HEK293T (cell line): Measurements from ENCODE around the gene FUT8.

Source experiments
- ARNT ChIP-seq: fragments of 450-650 bp; IDR thresholded peaks from 2 replicates; pipeline ENCODE4 v1.6.1; 2017; ENCODE audit warnings: mild to moderate bottlenecking
- ELF4 ChIP-seq: fragments of 450-650 bp; IDR thresholded peaks from 2 replicates; pipeline ENCODE4 v1.6.1; 2017; ENCODE audit warnings: antibody characterized with exemption
- FOXA1 ChIP-seq: fragments of 450-650 bp; IDR thresholded peaks from 2 replicates; pipeline ENCODE4 v1.6.1; 2016; ENCODE audit warnings: mild to moderate bottlenecking
- FOXK2 ChIP-seq: fragments of 450-650 bp; IDR thresholded peaks from 2 replicates; pipeline ENCODE4 v1.6.1; 2016; ENCODE audit warnings: mild to moderate bottlenecking
- FOXM1 ChIP-seq: fragments of 450-650 bp; IDR thresholded peaks from 2 replicates; pipeline ENCODE4 v1.6.1; 2017; ENCODE audit warnings: mild to moderate bottlenecking, borderline replicate concordance
- L3MBTL2 ChIP-seq: fragments of 450-650 bp; conservative IDR thresholded peaks from 2 replicates; pipeline ENCODE4 v1.6.1; 2016; ENCODE audit warnings: mild to moderate bottlenecking
- LEF1 ChIP-seq: fragments of 450-650 bp; IDR thresholded peaks from 2 replicates; pipeline ENCODE4 v1.6.1; 2017; ENCODE audit warnings: mild to moderate bottlenecking, borderline replicate concordance
- SP1 ChIP-seq: fragments of 450-650 bp; IDR thresholded peaks from 2 replicates; pipeline ENCODE4 v1.6.1; 2017
- TARDBP ChIP-seq: fragments of 450-650 bp; IDR thresholded peaks from 2 replicates; pipeline ENCODE4 v1.6.1; 2016
- ZNF384 ChIP-seq: fragments of 450-650 bp; IDR thresholded peaks from 2 replicates; pipeline ENCODE4 v1.6.1; 2016

DNA sequence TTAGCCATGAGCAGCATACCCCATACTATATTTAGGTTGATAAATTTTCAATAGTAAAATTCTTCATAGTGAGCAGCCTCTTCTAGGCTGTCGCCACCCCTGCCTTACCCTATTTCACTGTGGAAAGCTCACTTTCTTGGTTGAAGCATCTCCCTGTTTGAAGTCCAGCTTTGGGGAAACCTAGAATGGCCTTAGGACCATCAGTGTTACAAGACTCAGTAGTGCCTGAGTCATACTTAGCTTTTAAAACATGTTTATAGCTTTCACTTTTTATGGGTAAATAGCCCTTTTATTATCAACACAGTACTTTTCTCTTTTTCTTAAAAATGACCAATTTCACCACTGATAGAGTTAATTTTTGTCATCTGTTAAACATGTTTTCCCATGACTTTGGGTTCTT lies 37.1 kb downstream of the FUT8 start:
- TF ChIP-seq LEF1 (no peak), ZNF384 (no peak), ARNT (no peak), L3MBTL2 (no peak), SP1 (no peak), FOXM1 (no peak), ELF4 (no peak), FOXA1 (no peak), FOXK2 (no peak), TARDBP (no peak)
